GM12892 (cell line): ENCODE data around the gene MGAT5.

Source experiments
- POLR2A ChIP-seq: IDR thresholded peaks from 2 replicates; pipeline ENCODE4 v1.6.1; 2011; ENCODE audit warnings: low read depth, low read length, control low read depth
- POLR2AphosphoS5 ChIP-seq: IDR thresholded peaks from 2 replicates; pipeline ENCODE4 v1.6.1; 2011; ENCODE audit warnings: low read depth, low read length, control low read depth
- TAF1 ChIP-seq: IDR thresholded peaks from 2 replicates; pipeline ENCODE4 v1.6.1; 2011; ENCODE audit warnings: low read depth, mild to moderate bottlenecking, control low read depth, low read length, borderline replicate concordance

GRCh38 chr2:134341476-134341875 is 87.6 kb downstream of the MGAT5 start:
- no peak for TF ChIP-seq POLR2AphosphoS5
- no peak for TF ChIP-seq POLR2A
- no peak for TF ChIP-seq TAF1
